K562 (cell line): Measurements from ENCODE around the gene WDR91. TPM values are rescaled to one million over a fixed set of nuclear protein-coding genes. Genes with fewer than 3 reads are reported as not detected.

Source experiments
- ATAC-seq: fragments of 200-7000 bp; cut with Tn5 transposase; 3 replicates; pipeline ENCODE4 v1.9.1; 2020; ENCODE audit warnings: moderate library complexity
- BruUV-seq: library from RNA; stranded (reverse); fragments of 400-500 nt; replicated peaks from 2 replicates; lab custom pipeline; 2021; lab: Mats Ljungman, UMichigan
- CTCF ChIA-PET: fragments of 300-600 bp; formaldehyde crosslinking; extraction: SDS; loops from one replicate; lab custom pipeline; 2021; ENCODE audit warnings: low intra/inter-chr PET ratio; lab: Yijun Ruan, JAX
- POLR2A ChIA-PET: fragments of 300-600, 350-650 bp; sonication (Branson Sonifier 250); formaldehyde crosslinking; extraction: SDS; loops from one replicate; lab custom pipeline; 2021; ENCODE audit warnings: antibody characterized with exemption, inconsistent platforms; lab: Yijun Ruan, JAX
- DNase-seq, 4 experiments: peaks; one replicate each; pipeline versions ENCODE4 v3.0.0 to v3.0.0-alpha.2; 2011 to 2018; ENCODE audit warnings: low spot score in 3 of 4, mixed read lengths in 3 of 4; ENCODE audit errors: extremely low read depth in 1 of 4
- FAIRE-seq: peaks from 2 replicates; lab custom pipeline; 2011; peaks lifted over from hg19 to GRCh38; lab: Jason Lieb, UNC
- H2AFZ ChIP-seq: 2 replicates; pipeline ENCODE4 v1.6.0; 2011; ENCODE audit warnings: low read depth, low read length, control low read depth, inconsistent platforms
- H3K27ac ChIP-seq: fragments of 200-600 bp; 3 replicates; pipeline ENCODE4 v1.8.0; 2011; ENCODE audit warnings: low read depth, mild to moderate bottlenecking, control low read depth, inconsistent platforms, low read length, moderate library complexity, mixed read lengths; ENCODE audit errors: extremely low read depth
- H3K27me3 ChIP-seq, 2 experiments: fragments of 300-600 bp in 1 of 2; 2 replicates in 1 of 2; 3 replicates in 1 of 2; pipeline versions ENCODE4 v1.6.0 to v1.8.0; 2011; ENCODE audit warnings: inconsistent platforms in 2 of 2, low read length in 2 of 2, mild to moderate bottlenecking in 1 of 2, mixed read lengths in 1 of 2, moderate library complexity in 1 of 2; ENCODE audit not compliant: control insufficient read depth in 2 of 2, insufficient read depth in 2 of 2
- H3K36me3 ChIP-seq: fragments of 300-600 bp; 3 replicates; pipeline ENCODE4 v1.8.0; 2011; ENCODE audit warnings: mild to moderate bottlenecking, low read length, inconsistent platforms; ENCODE audit not compliant: control insufficient read depth, insufficient read depth
- H3K4me1 ChIP-seq, 2 experiments: fragments of 200-600 bp in 1 of 2; replicated peaks in 1 of 2; 2 replicates in 1 of 2; 3 replicates in 1 of 2; pipeline versions ENCODE4 v1.5.1 to v1.8.0; 2011; ENCODE audit warnings: inconsistent platforms in 2 of 2, low read length in 2 of 2, mild to moderate bottlenecking in 1 of 2, mixed read lengths in 1 of 2, moderate library complexity in 1 of 2; ENCODE audit not compliant: control insufficient read depth in 2 of 2, insufficient read depth in 2 of 2
- H3K4me2 ChIP-seq: 2 replicates; pipeline ENCODE4 v1.6.1; 2011; ENCODE audit warnings: low read length, control low read depth, inconsistent platforms, mixed read lengths; ENCODE audit not compliant: insufficient read depth
- H3K4me3 ChIP-seq: fragments of 200-600 bp; sonication (generic), shearing (Covaris generic); 2 replicates; pipeline ENCODE4 v1.5.1; 2016; ENCODE audit warnings: control low read depth, inconsistent platforms
- H3K79me2 ChIP-seq: fragments of 200-600 bp; 3 replicates; pipeline ENCODE4 v1.8.0; 2011; ENCODE audit warnings: low read length, inconsistent platforms; ENCODE audit not compliant: control insufficient read depth, insufficient read depth
- H3K9ac ChIP-seq, 2 experiments: 2 replicates each; pipeline versions ENCODE4 v1.6.0 to v1.6.1; 2011; ENCODE audit warnings: low read depth in 2 of 2, low read length in 2 of 2, control low read depth in 1 of 2, inconsistent platforms in 1 of 2, mild to moderate bottlenecking in 1 of 2, mixed read lengths in 1 of 2; ENCODE audit not compliant: insufficient read depth in 1 of 2
- H3K9me1 ChIP-seq: one replicate; pipeline ENCODE4 v1.6.0; 2011; ENCODE audit warnings: inconsistent platforms, mild to moderate bottlenecking, low read length, moderate library complexity; ENCODE audit not compliant: control insufficient read depth, insufficient read depth
- H3K9me3 ChIP-seq: replicated peaks from 2 replicates; pipeline ENCODE4 v1.5.1; 2011; ENCODE audit warnings: low read depth, low read length, inconsistent platforms; ENCODE audit not compliant: control insufficient read depth, insufficient read depth
- H4K20me1 ChIP-seq: replicated peaks from 2 replicates; pipeline ENCODE4 v1.6.1; 2011; ENCODE audit warnings: low read length, inconsistent platforms, mixed read lengths; ENCODE audit not compliant: control insufficient read depth, insufficient read depth
- HMG20B ChIP-seq: fragments of 250-450 bp; sonication (Bioruptor Pico); IDR thresholded peaks from 2 replicates; pipeline ENCODE4 v1.5.0; 2021; ENCODE audit warnings: mild to moderate bottlenecking
- KDM5B ChIP-seq: fragments of 200-600 bp; sonication (generic); IDR thresholded peaks from 2 replicates; pipeline ENCODE4 v1.6.1; 2012; ENCODE audit warnings: low read depth, mild to moderate bottlenecking, moderate library complexity, low read length, control low read depth, inconsistent platforms; ENCODE audit not compliant: insufficient replicate concordance
- PHF8 ChIP-seq: fragments of 200-600 bp; sonication (generic); IDR thresholded peaks from 2 replicates; pipeline ENCODE4 v1.6.1; 2012; ENCODE audit warnings: mixed run types, mild to moderate bottlenecking, inconsistent platforms, low read length, moderate library complexity, borderline replicate concordance
- POLR2G ChIP-seq: fragments of 200-400 bp; formaldehyde crosslinking; IDR thresholded peaks from 2 replicates; pipeline ENCODE4 v1.6.1; 2017; ENCODE audit warnings: low read depth, mild to moderate bottlenecking, antibody characterized with exemption, low read length, moderate library complexity
- WGBS: fragments of 100-300 bp; shearing (Covaris generic); methylation state at CpG from one replicate; pipeline ENCODE4 v1.1.6; 2016; ENCODE audit warnings: low coverage, mixed read lengths; ENCODE audit not compliant: insufficient coverage; ENCODE audit errors: missing lambda C conversion rate; 5-methylcytosine and 5-hydroxymethylcytosine counted together
- in situ Hi-C: fragments of 300-500 bp; cut with MboI; formaldehyde crosslinking; loops from 4 replicates; pipeline ENCODE4 v1.15.0; 2018; ENCODE audit warnings: inconsistent platforms, mixed read lengths
- intact Hi-C: fragments of 100-400 bp; cut with micrococcal nuclease; formaldehyde crosslinking; loops from 2 replicates; pipeline ENCODE4 v1.14.2; 2022
- polyA plus RNA-seq, 8 experiments: library from polyadenylated mRNA; depleted of rRNA in 4 of 8; stranded (reverse) in 5 of 8; unstranded in 3 of 8; fragments of >200 nt; fragmentation: Nextera tagmentation in 2 of 8; fragmentation: Illumina TruSeq in 1 of 8; extraction: Ambion mirVana in 2 of 8; extraction: Trizol in 1 of 8; gene quantifications; 2 replicates each; pipeline versions ENCODE4 v1.2.1 to v1.2.3, GENCODE V29; 2011 to 2014; ENCODE audit warnings: inconsistent platforms in 1 of 8, missing spikeins in 1 of 8
- total RNA-seq, 7 experiments: library from RNA; depleted of rRNA in 6 of 7; stranded (reverse); fragments of >200 nt in 6 of 7; fragmentation: Illumina TruSeq in 2 of 7; extraction: Trizol in 2 of 7; gene quantifications; 2 replicates each; pipeline versions ENCODE4 v1.2.1 to v1.2.3, GENCODE V29; 2011 to 2021; ENCODE audit warnings: low replicate concordance in 1 of 7
- TF ChIP-seq, protein P1 (sequence below), 3 experiments: fragments of 200-800 bp in 1 of 3; sonication (Bioruptor generic) in 1 of 3; sonication (generic) in 1 of 3; formaldehyde crosslinking in 1 of 3; IDR thresholded peaks; 2 replicates each; pipeline versions ENCODE4 v1.6.1 to v1.8.0; 2016 to 2022; ENCODE audit warnings: mild to moderate bottlenecking in 2 of 3, missing compliant biosample characterization in 2 of 3, missing genetic modification characterization in 2 of 3, missing genetic modification reagents in 1 of 3
- TF ChIP-seq, protein P2 (sequence below): fragments of 250-450 bp; sonication (Bioruptor Pico); IDR thresholded peaks from 2 replicates; pipeline ENCODE4 v1.8.0; 2021; ENCODE audit warnings: moderate library complexity, mild to moderate bottlenecking, inconsistent platforms

Gene WDR91
- total and polyA plus RNA-seq, 9 of the 15 experiments (the other 6 are each of a cell fraction or from before 2014, with no cell fraction given), result 1.9 to 18.2 (median 9.8) TPM

DNA sequence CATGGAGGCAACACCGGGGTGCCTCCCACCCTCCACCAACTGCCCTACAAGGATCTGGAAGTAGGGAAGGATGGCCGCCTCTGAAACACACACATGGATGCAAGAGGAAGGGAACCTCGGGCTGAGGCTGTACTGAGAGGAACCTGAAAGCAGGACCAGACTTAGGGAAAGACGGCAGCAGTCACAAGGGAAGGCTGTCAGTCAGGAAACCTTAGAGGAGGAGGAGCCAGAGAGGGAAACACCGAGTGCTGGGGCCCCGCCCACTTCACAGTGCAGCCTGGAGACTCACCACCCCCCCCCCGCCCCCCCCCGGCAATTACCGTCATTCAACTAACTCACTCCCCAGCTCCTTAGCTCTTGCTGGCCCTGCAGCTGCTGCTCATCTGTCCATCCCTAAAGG lies 43.3 kb downstream of the WDR91 start (continued):
- TF ChIP-seq, protein P1, sequence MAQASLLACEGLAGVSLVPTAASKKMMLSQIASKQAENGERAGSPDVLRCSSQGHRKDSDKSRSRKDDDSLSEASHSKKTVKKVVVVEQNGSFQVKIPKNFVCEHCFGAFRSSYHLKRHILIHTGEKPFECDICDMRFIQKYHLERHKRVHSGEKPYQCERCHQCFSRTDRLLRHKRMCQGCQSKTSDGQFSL (CRISPR knock-in tag; IDR thresholded peaks at IDR 0.05), result 0 out of 2 replicates have a peak, but pooled peaks have one; percentile 13
- TF ChIP-seq, protein P1 (tag; IDR thresholded peaks at IDR 0.05), result peak in 1 of 2 experiments; percentile 86; a peak in 2 of 4 replicates
- TF ChIP-seq HMG20B (CRISPR knock-in tag), result no peak

DNA sequence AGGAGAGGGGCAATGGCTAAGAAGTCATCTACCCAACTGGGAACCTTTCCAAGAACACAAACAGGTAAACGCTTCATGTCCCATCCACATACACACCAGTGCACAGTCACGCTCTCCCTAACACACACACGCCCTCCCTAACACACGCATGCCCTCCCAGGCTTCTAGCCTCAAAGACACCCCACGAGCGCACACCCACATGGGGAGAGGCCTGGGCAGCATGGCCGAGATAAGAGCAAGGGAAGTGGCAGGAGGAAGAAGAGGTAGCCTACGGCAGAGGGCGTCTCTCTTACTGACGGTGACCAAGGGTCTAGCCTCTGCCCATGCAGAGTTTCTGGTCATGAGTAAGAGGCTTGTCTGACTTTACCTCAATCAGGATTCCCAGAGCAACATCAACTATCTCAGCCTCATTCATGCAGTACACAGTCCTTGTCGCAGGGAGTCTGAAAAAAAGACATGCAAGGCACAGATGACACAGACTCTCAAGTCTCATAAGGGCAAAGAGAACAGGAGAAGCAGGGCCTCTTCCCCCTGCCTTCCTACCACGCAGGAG lies 43.9 kb downstream of the WDR91 start:
- no peak for FAIRE-seq

More for the DNA sequence above, 43.9 kb downstream of the WDR91 start:
- H3K4me2 ChIP-seq, result no peak overlapping the region
- no peaks in the 10 kb centered on the region for H3K27me3 ChIP-seq
- TF ChIP-seq KDM5B (peak; percentile 37), PHF8 (no peak; the same call in 1 of the 2 replicates), POLR2G (0 out of 2 replicates have a peak, but pooled peaks have one; percentile 19)
- TF ChIP-seq, protein P2, sequence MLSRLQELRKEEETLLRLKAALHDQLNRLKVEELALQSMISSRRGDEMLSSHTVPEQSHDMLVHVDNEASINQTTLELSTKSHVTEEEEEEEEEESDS, result no peak
- 94% methylated on average over 12 of the region's 12 CpGs for WGBS
- H3K36me3 ChIP-seq, result peaks cover 53% of the 10 kb centered on the region
- DNase-seq, result no peak
- H4K20me1 ChIP-seq, result 0 out of 2 replicates have a peak, but pooled peaks cover 5% of the 10 kb centered on the region
- H3K4me1 ChIP-seq, result peaks cover 15 to 30% of the 10 kb centered on the region in 2 experiments; a peak in 4 of 5 replicates
- in situ Hi-C loops, result no loop called here
- no peak overlapping the region for H2AFZ ChIP-seq
- BruUV-seq, result no TSS peak
- H3K9me3 ChIP-seq, result peaks cover 8% of the 10 kb centered on the region
- POLR2A ChIA-PET, result interaction anchor here (0.6 to 0.8 kb wide), 2 partner anchors 9 to 752 kb away, joined by 3 to 4 read pairs; no protein-coding TSS in a partner anchor
- ATAC-seq, result no peak
- no peak overlapping the region; the same call in 2 of the 3 replicates for H3K27ac ChIP-seq
- CTCF ChIA-PET, result no interaction called here
- peak overlapping the region in 1 of 2 experiments; percentile 56; a peak in 1 of 4 replicates for H3K9ac ChIP-seq
- H3K79me2 ChIP-seq, result peaks cover 33% of the 10 kb centered on the region
- no peak overlapping the region for H3K4me3 ChIP-seq
- H3K9me1 ChIP-seq, result no peaks in the 10 kb centered on the region
- intact Hi-C loops, result no loop called here
